A673 (cell line): ENCODE results near the gene AGXT2.

Experiments used
- EZH2 ChIP-seq: fragments of 200-600 bp; sonication (generic); IDR thresholded peaks from 2 replicates; pipeline ENCODE4 v1.6.1; 2017; ENCODE audit warnings: borderline replicate concordance, low read depth, mild to moderate bottlenecking, mixed read lengths, antibody characterized with exemption, low read length; ENCODE audit not compliant: poor library complexity, severe bottlenecking
- TF ChIP-seq, protein P1 (sequence below): fragments of 300-800, 200-600 bp; sonication (generic); conservative IDR thresholded peaks from 2 replicates; pipeline ENCODE4 v1.5.1; 2017; ENCODE audit warnings: low read depth, mild to moderate bottlenecking, antibody characterized with exemption, low read length, moderate library complexity, mixed read lengths

DNA sequence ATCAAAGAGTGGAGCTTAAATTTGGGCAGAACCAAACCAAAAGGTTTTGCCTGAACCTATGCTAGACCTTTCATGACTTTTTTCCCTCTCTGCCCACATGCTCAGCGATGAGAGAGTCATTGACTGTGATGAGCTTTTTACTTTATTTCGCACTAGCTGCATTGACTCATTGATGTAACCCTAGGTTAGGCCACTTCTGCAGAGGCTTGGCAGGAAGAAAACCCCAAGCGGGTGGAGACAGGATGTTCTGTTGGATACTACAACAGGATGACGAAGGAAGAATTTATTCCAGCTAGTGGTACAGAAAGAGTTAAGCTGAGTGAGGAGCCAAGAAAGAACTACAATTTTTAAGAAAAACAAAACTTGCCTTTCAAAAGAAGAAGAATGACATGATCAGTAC lies 18.4 kb downstream of the AGXT2 start:
- TF ChIP-seq EZH2: no peak
- TF ChIP-seq, protein P1, sequence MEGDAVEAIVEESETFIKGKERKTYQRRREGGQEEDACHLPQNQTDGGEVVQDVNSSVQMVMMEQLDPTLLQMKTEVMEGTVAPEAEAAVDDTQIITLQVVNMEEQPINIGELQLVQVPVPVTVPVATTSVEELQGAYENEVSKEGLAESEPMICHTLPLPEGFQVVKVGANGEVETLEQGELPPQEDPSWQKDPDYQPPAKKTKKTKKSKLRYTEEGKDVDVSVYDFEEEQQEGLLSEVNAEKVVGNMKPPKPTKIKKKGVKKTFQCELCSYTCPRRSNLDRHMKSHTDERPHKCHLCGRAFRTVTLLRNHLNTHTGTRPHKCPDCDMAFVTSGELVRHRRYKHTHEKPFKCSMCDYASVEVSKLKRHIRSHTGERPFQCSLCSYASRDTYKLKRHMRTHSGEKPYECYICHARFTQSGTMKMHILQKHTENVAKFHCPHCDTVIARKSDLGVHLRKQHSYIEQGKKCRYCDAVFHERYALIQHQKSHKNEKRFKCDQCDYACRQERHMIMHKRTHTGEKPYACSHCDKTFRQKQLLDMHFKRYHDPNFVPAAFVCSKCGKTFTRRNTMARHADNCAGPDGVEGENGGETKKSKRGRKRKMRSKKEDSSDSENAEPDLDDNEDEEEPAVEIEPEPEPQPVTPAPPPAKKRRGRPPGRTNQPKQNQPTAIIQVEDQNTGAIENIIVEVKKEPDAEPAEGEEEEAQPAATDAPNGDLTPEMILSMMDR: no peak
